RWPE2 (cell line): ENCODE measurements around the gene ENDOG.
"Not testable (repeated sequence)": the region's sequence is repeated elsewhere in the genome, so short reads cannot be mapped to it uniquely, and the experiment has no call there.

ENCODE experiments used
- ATAC-seq: fragments of 200-7000 bp; cut with Tn5 transposase; 3 replicates; pipeline ENCODE4 v1.9.1; 2021; ENCODE audit warnings: low read depth
- DNase-seq: peaks from one replicate; pipeline ENCODE4 v3.0.0-alpha.2; 2020; ENCODE audit warnings: low spot score
- H3K27ac ChIP-seq: fragments of 450-650 bp; 2 replicates; pipeline ENCODE4 v1.5.1; 2017; ENCODE audit warnings: mild to moderate bottlenecking; ENCODE audit not compliant: poor library complexity, severe bottlenecking
- H3K27me3 ChIP-seq: fragments of 250-450 bp; sonication (Bioruptor Pico); 2 replicates; pipeline ENCODE4 v1.5.1; 2021; ENCODE audit warnings: mild to moderate bottlenecking, moderate library complexity; ENCODE audit not compliant: insufficient read depth, poor library complexity, severe bottlenecking
- H3K36me3 ChIP-seq: fragments of 250-450 bp; sonication (Bioruptor Pico); 2 replicates; pipeline ENCODE4 v1.5.1; 2020; ENCODE audit warnings: low read depth, mild to moderate bottlenecking, moderate library complexity
- H3K4me1 ChIP-seq: fragments of 250-450 bp; sonication (Bioruptor Pico); 2 replicates; pipeline ENCODE4 v1.5.1; 2021; ENCODE audit warnings: mild to moderate bottlenecking, moderate library complexity; ENCODE audit not compliant: insufficient read depth, poor library complexity, severe bottlenecking
- H3K4me3 ChIP-seq: fragments of 250-450 bp; sonication (Bioruptor Pico); 2 replicates; pipeline ENCODE4 v1.5.1; 2021; ENCODE audit warnings: mild to moderate bottlenecking, moderate library complexity; ENCODE audit not compliant: severe bottlenecking
- H3K9me3 ChIP-seq: fragments of 250-450 bp; sonication (Bioruptor Pico); 2 replicates; pipeline ENCODE4 v1.5.1; 2021; ENCODE audit warnings: mild to moderate bottlenecking, moderate library complexity; ENCODE audit not compliant: severe bottlenecking
- TF ChIP-seq, protein P1 (sequence below): fragments of 450-650 bp; IDR thresholded peaks from one replicate; pipeline ENCODE4 v1.5.1; 2017; ENCODE audit warnings: mild to moderate bottlenecking, moderate library complexity; ENCODE audit not compliant: poor library complexity, severe bottlenecking

ENDOG gene

DNA sequence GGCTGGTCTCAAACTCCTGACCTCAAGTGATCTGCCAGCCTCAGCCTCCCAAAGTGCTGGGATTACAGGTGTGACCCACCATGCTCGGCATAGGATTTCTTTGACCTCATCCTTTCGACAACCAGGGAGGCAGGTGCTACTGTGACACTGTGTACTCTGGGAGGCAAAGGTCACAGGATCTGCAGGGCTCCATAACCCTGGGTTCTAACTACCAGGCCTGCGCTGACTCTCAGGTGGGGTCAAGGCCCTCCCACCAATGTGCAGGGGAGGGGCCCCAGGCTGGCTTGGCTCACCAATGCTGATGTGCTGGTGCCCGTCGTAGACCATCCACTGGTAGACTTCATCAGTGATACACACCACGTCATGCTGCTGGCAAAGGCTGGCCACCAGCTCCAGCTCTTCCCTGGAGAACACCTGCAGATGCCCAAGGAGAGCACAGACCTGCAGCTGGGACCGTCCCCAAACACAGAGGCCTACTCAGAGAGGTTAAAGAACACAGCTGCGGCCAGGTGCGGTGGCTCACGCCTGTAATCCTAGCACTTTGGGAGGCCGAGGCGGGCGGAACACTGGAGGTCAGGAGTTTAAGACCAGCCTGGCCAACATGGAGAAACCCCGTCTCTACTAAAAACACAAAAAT is 18.3 kb downstream of the ENDOG start:
- Histone ChIP-seq H3K27me3 (no peaks in the 10 kb centered on the region), H3K36me3 (peaks cover 41% of the 10 kb centered on the region), H3K27ac (no peak overlapping the region), H3K9me3 (no peaks in the 10 kb centered on the region), H3K4me1 (no peaks in the 10 kb centered on the region), H3K4me3 (no peak overlapping the region)
- ATAC-seq = no peak
- no peak for DNase-seq
- TF ChIP-seq, protein P1, sequence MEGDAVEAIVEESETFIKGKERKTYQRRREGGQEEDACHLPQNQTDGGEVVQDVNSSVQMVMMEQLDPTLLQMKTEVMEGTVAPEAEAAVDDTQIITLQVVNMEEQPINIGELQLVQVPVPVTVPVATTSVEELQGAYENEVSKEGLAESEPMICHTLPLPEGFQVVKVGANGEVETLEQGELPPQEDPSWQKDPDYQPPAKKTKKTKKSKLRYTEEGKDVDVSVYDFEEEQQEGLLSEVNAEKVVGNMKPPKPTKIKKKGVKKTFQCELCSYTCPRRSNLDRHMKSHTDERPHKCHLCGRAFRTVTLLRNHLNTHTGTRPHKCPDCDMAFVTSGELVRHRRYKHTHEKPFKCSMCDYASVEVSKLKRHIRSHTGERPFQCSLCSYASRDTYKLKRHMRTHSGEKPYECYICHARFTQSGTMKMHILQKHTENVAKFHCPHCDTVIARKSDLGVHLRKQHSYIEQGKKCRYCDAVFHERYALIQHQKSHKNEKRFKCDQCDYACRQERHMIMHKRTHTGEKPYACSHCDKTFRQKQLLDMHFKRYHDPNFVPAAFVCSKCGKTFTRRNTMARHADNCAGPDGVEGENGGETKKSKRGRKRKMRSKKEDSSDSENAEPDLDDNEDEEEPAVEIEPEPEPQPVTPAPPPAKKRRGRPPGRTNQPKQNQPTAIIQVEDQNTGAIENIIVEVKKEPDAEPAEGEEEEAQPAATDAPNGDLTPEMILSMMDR = no peak

DNA sequence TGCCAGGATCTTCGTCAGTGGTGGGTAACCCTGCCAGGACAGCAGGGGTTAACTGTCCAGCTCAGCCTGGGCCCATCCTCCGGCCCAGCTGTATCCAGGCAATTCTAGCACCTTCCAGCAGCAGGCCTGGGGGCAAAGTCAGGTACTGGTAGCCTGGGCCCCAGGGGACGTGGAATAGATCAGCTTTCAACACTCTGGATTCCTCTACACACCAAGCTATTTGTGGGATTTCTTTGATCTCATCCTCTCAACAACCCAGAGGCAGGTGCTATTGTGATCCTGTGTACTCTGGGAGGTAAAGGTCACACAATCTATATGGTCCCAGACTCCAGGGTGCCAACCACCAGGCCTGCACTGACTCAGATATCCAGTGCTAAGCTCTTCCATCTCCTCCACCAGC is 20.0 kb downstream of the ENDOG start:
- TF ChIP-seq, protein P1 = no peak
- no peak overlapping the region for H3K27ac ChIP-seq
- ATAC-seq (no peak), DNase-seq (no peak)
- H3K27me3 ChIP-seq = no peaks in the 10 kb centered on the region
- H3K36me3 ChIP-seq = peaks cover 39% of the 10 kb centered on the region
- H3K4me1 ChIP-seq = no peaks in the 10 kb centered on the region
- no peak overlapping the region for H3K4me3 ChIP-seq
- no peaks in the 10 kb centered on the region for H3K9me3 ChIP-seq

DNA sequence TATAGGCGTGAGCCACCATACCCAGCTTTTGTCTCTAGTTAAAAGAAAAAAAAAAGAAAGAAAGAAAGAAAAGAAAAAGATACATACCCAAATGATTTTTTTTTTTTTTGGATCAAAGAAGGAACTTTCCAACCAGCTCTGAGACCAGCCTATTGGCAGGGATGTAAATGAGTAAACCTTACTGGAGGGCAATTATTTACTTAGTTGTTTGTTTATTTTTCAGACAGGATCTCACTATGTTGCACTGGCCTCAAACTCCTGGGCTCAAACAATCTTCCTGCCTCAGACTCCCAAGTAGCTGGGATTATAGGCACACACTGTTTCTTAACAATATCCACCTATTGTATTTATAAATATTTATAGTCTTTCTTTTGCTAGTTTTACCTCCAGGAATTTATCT is 22.2 kb downstream of the ENDOG start:
- ATAC-seq (no peak), DNase-seq (no peak)
- Histone ChIP-seq H3K36me3 (peaks cover 30% of the 10 kb centered on the region), H3K27me3 (no peaks in the 10 kb centered on the region), H3K4me3 (no peak overlapping the region), H3K4me1 (no peaks in the 10 kb centered on the region), H3K9me3 (no peaks in the 10 kb centered on the region), H3K27ac (no peak overlapping the region)
- TF ChIP-seq, protein P1 = no peak

DNA sequence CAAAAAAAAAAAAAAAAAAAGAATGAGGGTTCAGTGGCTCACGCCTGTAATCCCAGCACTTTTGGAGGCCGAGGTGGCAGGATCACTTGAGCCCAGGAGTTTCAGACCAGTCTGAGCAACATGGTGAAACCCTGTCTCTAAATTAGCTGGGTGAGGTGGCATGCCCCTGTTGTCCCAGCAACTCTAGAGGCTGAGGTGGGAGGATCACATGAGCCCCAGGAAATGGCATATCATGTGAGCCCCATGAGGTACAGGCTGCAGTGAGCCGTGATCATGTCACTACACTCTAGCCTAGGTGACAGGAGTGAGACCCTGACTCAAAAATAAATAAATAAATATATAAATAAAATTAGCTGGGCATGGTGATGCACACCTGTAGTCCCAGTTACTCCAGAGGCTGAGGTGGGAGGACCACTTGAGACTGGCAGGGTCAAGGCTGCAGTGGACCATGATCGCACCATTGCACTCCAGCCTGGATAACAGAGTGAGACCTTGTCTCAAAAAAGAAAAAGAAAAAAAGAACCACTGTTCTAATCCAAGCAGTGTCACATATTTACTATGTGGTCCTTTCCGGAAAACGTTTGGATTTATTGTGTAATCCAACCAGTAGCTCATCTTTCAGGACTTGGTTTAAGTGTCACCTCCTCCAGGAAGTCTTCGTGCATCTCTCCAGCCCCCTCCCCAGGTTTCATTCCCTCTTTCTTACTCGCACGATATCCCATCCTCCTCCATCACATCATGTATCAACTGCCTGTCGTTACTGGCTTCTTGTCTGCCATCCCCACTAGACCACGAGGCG is 23.6 kb downstream of the ENDOG start:
- H3K9me3 ChIP-seq = no peaks in the 10 kb centered on the region
- DNase-seq = no peak
- peaks cover 26% of the 10 kb centered on the region for H3K36me3 ChIP-seq
- H3K4me1 ChIP-seq = no peaks in the 10 kb centered on the region
- no peak overlapping the region for H3K4me3 ChIP-seq
- H3K27ac ChIP-seq = no peak overlapping the region
- no peak for ATAC-seq
- H3K27me3 ChIP-seq = no peaks in the 10 kb centered on the region
- TF ChIP-seq, protein P1 = no peak

DNA sequence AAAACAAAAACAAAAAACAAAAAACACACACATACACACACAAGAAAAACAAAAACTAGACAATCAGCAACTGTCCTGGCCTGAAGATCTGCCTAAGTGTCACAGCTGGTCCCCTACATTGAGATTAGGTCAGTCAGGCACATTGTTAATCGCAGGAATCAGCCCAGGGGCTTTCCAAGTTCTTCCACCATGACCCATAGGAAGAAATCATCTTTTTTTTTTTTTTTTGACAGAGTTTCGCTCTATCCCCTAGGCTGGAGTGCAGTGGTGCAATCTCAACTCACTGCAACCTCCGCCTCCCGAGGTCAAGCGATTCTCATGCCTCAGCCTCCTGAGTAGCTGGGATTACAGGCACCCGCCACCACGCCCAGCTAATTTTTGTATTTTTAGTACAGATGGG is 24.9 kb downstream of the ENDOG start:
- DNase-seq, H3K4me3 ChIP-seq, H3K27ac ChIP-seq, H3K4me1 ChIP-seq, H3K9me3 ChIP-seq, ATAC-seq, H3K27me3 ChIP-seq: not testable (repeated sequence)
- peaks cover 26% of the 10 kb centered on the region for H3K36me3 ChIP-seq
